CD4-positive, alpha-beta T cell treated with Interleukin-4 for 4 hours (primary cell): ENCODE data around the gene GBP4.
"Not testable (repeated sequence)": the region's sequence is repeated elsewhere in the genome, so short reads cannot be mapped to it uniquely, and the experiment has no call there.

Experiments used
- DNase-seq: peaks from one replicate; pipeline ENCODE4 v3.0.0-alpha.2; 2020

The GBP4 gene, protein sequence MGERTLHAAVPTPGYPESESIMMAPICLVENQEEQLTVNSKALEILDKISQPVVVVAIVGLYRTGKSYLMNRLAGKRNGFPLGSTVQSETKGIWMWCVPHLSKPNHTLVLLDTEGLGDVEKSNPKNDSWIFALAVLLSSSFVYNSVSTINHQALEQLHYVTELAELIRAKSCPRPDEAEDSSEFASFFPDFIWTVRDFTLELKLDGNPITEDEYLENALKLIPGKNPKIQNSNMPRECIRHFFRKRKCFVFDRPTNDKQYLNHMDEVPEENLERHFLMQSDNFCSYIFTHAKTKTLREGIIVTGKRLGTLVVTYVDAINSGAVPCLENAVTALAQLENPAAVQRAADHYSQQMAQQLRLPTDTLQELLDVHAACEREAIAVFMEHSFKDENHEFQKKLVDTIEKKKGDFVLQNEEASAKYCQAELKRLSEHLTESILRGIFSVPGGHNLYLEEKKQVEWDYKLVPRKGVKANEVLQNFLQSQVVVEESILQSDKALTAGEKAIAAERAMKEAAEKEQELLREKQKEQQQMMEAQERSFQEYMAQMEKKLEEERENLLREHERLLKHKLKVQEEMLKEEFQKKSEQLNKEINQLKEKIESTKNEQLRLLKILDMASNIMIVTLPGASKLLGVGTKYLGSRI

DNA sequence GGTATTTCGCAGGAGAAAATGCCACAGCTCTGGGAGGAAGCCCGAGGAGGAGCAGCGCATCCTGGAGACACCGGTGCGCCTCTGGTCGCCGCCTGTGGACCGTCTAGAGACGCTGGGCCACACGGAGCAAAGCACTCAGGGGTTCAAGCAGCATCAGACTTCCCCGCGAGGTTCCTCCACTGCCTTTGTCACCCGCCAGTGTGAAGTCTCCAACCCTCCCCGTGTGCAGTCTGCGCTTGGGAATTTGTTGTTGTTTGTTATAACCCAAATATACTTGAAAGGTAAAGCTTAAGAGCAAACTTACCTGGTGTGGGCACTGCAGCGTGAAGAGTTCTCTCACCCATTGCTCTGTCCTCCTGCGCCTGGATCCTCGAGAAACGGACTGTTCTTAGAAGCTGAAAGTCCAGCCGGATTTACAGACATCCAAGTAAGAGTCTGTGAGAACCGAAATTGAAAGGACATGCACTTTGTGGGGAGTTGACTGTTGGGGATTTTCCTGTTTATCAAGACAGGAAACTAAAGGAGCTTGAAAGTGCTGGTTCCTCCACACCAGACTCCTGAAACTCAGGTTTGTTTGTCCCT lies at the start of gene GBP4:
Gene GBP4, minus strand, starts transcription at position 452 of the 582 bp plus-strand sequence. Its CDS starts 108 bp downstream, at position 344.
- DNase-seq: peak; percentile 65

DNA sequence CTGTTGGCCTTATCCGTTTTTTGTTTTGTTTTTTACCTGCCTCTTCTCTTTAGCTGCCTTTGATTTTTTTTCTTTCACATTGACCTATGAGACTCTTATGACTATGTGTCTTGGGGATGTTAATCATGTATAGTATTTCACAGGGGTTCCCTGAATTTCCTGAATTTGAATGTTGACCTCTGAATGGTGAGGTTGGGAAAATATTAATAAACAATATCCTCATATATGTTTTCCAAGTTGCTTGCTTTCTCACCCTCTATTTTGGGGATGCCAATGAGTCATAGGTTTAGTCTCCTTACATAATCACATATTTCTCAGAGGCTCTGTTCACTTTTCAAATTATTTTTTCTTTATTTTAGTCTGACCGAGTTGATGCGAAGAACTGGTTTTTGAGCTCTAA lies 44.3 kb upstream of the GBP4 start:
- DNase-seq: no peak

DNA sequence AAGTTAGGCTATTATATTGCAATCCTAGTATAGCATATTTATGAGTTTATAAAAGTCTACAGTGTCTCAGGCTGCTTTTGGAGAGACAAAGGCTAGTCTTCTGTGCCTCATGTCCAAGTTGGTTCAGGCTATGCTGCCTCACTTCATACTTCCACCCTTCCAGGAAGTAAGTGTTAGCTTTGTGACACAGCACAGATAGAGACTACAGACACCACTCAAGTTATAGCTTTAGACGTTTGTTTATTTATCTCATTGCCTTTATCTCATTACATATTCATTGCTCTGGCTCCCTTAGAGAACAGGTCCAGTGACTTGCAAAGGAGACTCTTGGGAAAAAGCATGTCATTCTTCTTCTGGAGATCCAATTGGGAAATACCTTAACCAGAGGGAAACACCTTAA lies 22.6 kb upstream of the GBP4 start:
- no peak for DNase-seq

DNA sequence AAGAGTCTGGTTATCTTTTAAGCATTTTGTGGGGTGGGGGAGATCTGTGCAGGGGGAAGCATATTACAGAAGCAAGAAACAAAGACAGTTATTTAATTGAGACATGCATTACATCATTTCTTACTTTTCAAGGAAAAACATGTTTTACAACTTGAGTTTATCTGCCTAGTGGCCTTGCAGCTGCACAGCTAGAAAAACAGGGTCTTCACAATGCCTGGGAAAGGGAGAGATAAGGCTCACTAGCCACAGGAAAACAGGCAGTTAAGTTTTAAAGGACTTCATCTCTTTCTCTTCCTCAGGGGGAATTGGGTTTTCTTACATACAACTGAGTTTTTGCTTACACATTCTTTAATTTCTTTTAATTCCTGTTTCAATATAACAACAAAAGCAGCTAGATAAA lies 21.1 kb upstream of the GBP4 start:
- DNase-seq: not testable (repeated sequence)

DNA sequence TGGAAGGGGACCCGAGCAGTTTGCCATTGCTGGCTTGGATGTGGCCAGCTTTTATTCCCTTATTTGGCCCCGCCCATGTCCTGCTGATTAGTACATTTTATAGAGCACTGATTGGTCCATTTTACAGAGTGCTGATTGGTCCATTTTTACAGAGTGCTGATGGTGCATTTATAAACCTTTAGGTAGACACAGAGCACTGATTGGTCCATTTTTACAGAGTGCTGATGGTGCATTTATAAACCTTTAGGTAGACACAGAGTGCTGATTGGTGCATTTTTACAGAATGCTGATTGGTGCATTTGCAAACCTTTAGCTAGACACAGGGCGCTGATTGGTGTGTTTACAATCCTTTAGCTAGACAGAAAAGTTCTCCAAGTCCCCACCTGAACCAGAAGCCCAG lies 20.2 kb upstream of the GBP4 start:
- not testable (repeated sequence) for DNase-seq

DNA sequence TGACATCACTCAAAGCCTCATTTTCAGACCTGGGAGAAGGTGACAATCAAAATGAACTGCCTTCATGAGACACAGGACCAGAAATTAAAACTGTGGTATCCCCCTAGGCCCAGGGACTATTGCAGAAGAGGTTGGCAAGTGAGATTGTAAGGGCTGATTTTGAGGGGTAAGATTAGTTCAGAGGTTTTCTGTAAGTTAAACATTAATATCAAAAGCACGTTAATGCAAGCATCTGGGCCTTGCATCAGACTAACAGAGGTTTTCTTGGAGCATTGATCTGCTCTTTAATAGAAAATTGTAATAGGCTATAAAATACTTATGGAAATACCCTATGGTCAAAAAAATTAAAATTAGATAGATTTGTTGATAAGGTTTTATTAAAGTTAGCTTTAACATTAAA lies 14.6 kb upstream of the GBP4 start:
- no peak for DNase-seq

DNA sequence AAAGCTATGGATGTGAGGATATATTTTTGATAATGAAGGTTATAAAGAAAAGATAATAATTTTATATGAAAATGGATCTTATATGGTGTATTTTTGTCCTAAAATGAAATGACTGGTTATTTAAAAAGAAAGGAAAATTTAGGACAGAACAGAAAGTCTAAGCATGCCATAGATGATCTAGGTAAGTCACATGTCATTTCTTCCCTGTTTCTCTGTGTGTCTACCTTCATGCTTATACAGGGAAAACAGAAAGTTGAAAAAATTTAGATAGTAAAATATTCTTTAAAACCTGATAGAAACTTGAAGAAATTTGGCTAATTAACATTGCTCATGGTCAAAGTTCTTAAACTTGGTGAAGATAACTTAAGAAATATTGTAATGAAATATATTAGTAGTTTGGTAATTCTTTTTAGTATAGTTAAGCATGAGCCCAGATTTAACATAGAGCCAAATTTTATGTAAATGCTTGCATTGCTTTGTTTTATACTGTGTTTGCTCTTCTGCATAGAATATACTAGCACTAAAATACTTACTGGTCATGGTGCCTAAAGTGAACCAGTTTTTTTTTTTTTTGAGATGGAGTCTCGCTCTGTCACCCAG lies 12.4 kb upstream of the GBP4 start:
- no peak for DNase-seq

DNA sequence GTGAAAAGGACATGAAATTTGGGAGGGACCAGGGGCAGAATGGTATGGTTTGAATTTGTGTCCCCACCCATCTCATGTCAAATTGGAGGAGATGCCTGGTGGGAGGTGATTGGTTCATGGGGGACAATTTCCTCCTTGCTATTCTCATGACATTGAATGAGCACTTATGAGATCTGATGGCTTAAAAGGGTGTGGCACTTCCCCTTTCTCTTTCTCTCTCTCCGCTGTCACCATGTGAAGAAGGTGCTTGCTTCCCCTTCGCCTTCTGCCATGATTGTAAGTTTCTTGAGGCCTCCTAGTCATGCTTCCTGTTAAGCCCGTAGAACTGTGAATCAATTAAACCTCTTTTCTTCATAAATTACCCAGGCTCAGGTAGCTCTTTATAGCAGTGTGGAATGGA lies 7.6 kb upstream of the GBP4 start:
- no peak for DNase-seq

DNA sequence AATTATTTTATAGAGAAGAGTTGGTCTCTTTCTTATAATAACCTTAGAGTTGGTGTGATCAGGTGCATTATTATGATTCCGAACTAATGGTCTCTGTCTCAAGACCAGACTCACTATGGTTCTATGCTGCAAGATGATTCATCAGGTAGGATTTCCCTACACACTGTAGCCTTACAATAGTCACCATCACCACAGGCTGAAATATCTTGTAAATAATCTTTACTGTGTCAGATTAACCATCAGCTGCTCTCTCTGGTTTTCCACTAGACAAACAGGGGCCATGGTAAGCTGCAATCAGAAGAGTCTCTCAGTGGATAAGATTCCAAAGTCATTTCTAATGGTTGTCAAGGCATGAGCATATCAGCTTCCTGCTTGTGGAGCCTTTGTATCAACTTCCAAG lies 4.4 kb upstream of the GBP4 start:
- DNase-seq: peak; percentile 12

DNA sequence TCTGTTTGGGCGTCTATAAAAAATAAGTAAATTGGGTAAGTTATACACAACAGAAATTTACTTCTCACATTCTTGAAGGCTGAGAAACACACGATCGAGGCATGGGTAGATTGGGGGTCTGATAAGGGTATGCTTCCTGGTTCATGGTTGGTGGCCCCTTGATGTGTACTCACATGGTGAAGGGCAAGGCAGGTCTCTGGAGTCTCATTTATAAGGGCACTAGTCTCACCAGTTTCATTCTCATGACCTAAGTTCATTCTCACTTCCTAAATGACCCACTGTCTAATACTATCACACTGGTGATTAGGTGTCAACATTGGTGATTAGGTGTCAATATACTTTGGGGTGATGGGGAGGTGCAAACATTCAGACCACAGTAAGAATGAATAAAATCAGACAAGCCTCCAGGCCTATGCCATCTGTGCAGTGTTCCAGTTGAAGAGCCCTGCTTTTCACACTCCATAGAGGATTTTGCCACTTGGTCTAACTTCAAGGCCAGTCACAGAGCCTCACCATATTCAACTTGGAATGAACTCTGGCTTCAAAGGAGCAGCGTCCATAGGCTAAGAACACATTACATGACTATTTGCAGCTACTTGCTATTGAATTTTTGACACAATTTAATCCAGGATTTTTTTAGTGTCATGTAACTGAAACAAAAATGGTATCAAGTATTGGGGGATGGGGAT lies 2.5 kb upstream of the GBP4 start:
- peak; percentile 21 for DNase-seq

DNA sequence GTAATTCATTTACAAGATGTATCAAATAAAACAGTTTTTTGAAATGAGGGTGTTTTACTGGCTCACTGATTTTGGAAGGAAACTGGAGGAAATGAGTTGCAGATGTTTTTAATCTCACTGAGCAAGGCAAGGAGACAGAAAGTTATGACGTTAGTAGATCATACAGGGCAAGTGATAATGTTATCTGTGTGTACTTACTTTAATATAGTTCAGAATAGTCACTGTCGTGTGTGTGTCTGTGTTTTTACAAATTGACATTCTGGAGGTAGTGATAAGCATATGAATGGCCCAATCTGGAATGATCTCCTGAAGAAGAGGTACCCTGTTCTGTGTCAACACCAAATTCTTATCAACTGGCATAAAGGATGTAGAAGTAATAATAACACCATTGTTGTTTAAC lies 1.9 kb upstream of the GBP4 start:
- DNase-seq: peak; percentile 47

DNA sequence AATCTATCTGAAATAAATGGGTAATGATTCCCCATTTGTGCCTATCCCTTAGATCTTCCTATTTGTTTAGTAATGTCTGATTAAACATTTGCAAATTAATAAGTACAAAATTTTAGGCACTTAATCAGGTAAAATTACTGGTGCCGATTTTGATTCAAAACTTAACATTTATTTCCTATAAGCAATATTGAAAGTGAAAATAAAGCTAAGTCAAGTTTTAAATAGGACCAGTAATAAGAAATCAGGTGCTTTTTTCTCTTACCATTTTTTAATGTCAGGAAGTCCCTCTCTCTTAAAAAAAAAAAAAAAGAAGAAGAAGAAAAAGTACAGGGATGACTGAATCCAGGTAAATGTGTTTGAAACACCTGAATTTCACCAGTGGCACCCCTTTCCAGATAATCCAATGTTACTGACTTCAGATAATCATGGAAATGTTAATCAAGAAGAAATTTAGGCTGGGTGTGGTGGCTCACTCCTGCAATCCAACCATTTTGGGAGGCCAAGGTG lies 836 bp upstream of the GBP4 start:
- DNase-seq: peak; percentile 29

DNA sequence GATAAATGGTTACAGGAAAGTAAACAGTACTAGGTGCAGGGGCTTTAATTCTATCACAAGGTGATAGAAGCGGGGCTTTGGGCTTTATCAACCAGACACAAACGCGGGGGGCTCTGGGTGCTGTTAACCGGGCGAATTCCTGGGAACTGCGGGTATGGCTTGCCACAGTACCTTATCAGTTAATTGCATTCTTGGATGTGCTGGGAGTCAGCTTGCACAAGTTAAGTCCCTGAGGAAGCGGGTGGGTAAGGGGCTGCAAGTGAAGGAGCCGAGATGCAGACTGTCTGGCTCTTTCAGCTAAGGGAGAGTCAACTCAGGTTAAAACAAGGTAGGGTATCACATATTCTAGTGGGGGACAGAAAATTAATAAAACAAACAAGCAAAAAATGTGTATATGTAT lies 661 bp downstream of the GBP4 start:
- no peak for DNase-seq

DNA sequence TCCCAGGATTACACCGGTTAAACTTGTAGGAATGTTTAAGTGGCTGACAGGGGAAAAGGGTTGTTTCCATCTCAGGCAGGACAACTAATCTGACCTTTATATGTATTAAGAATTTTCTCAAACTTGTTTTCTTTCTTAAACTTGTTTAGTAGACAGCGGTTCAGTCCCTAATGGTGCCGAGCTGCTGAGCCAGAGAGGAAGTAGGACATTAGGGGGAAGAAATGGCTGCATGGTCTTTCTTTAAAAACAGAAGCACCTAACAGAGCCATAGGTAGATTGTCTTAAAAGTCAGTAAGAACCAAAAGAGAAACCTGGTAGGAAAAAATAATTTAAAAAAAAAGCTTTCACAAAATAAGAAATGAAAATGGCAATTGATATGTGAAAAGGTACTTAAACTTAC lies 3.3 kb downstream of the GBP4 start:
- no peak for DNase-seq

DNA sequence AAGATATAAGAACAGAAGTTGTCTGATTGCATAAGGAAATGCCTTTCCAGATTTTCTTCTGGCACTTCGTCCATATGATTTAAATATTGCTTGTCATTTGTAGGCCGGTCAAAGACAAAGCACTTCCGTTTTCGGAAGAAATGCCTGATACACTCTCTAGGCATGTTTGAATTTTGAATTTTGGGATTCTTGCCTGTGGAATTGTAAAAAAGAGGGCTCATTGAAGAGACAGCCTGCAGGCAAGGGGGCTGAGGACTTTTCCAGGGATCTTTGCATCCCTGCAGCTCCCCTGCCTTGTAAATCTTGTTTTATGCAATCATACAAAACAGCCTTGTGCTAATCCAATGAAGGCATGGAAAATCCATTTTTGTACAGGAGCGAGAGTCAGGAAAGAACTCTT lies 7.4 kb downstream of the GBP4 start:
- DNase-seq: no peak

DNA sequence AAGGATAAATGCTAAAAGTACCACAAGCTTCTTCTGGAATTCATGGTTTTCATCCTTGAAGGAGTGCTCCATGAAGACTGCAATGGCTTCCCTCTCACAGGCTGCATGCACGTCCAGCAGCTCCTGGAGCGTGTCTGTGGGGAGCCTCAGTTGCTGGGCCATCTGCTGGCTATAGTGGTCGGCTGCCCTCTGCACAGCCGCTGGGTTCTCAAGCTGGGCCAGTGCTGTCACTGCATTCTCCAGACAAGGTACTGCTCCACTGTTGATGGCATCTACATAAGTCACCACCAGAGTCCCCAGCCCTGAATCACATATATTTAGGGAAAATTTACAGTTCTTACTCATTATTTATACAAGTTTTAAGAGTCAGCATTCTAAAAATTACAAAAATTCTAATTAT lies 8.7 kb downstream of the GBP4 start:
- no peak for DNase-seq

DNA sequence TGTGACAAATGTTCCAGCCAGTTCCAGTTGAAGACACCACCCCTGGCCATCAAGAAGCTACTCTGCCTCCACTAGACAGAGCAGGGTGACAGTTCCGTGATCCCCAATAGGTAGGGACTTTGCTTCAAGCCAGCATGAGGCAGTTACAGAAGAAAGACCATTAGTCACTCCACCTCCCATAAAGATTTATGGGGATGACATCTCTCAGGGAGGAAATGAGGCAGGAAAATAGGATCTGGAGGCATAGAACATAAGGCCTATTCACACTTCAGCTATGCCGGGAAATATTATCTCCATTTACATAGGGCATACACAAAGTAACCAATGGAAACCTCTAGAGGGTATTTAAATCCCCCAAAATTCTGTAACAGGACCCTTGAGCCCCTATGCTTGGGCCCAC lies 19.4 kb downstream of the GBP4 start:
- no peak for DNase-seq

DNA sequence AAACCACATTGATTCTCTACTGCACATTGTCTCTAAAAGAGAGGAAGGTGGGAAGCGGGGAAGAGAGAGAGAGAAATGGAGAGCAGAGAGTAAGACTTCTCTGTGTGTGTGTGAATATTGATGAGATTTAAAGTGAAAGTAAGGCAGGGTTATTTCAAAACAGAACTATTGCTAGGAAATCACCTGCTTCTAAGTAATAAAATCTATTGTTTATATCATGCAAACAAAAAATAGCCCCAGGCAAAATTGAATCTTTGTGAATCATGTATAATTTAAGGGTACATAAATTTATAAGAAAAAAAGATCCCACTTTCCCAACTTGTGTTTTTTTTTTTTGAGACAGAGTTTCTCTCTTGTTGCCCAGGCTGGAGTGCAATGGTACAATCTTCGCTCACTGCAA lies 21.8 kb downstream of the GBP4 start:
- no peak for DNase-seq

DNA sequence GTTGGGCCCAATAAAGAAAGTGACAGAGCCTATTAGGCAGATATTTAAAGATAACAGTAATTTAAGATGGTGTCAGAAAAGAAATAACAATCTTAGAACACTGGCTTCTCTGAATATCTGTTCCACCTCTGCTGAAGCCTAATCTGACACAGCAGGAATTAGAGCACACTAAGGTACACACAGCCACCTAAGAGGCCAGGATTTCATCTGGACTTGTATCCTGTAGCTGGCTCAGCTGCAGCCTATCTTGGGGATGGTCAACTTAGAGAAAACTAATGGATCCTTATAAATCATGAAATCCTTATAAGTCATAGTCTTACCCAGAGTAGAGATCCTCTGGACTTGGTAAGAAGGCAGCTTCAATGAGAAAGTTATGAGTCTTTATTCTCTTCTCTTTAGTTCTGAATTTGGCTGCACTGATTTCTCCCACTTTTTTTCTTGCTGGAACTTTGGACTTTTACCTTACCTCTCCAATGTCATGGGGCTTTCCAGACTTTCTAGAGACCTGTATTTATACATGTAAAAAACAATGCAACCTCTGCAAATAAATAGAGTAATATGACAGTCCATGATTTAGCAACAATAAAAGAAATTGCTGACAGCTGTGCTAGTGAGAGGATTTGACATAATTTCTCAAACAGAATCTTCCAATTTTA lies 23.0 kb downstream of the GBP4 start, which contains the start of gene GBP7:
Gene GBP7, minus strand, starts transcription at position 403 of the 656 bp plus-strand sequence. CDS start 4,068 bp downstream, outside the sequence.
- DNase-seq: no peak

DNA sequence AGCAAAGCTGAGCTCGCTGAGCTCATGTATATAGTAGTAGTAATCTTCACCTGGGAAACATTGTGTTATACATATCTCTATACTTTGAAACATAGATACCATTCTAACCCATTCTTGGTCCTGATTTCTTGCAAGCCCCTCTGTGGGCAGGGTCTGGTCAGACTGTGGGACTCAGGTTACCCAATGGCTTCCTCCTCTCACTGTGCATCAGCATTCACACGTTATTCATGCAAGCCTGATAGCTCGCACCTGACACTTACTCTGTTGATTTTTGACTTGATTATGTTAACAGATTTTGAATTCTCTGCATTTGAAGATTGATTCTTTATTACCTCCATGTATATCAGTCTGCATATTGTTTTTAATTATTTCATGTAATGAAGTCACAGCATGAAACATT lies 24.3 kb downstream of the GBP4 start:
- no peak for DNase-seq

DNA sequence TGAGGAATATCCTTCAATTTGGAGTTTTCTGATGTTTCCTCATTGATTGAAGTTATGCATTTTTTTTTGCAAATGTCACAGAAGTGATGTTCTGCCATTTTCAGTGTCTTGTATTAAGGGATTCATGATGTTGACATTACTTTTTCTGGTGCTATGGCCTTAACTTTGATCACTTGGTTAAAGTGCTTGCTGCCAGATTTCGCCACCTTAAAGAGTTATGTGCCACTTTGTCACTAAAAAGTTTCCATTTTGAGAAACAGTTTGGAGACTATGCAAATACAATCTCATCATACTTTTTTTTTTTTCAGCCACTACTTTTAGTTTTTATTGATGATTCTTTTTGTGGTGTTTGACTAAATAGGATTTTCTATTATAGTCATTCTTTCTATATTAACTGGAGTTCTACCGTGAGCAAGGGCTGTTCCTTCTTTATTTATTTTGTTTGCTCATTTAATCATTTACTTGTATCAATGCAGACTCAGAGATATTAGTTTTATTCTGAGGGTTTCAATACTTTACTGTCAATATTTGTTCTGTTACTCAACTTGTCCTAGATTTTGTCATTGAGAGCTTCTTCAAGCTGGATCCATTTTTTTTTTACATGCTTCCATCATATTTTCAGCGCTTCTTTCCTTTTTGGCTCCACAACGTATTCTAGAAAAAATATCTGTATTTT lies 26.1 kb downstream of the GBP4 start:
- no peak for DNase-seq

DNA sequence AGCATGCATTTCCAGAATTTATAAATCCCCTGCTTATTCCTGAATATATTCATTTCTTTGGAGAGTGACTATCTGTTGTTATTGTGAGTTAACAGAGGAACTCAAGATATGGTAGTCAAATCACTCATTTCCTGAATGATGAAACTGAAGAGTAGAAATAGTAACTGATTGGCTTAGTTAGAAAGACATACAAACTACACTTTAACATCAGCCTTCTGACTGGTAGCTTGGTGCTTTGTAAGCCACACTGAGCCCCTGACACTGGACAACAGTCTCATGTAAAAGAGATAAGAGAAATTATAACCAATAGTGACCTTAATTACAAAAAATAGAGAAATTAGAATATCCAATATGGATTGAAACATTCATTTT lies 27.7 kb downstream of the GBP4 start:
- no peak for DNase-seq
